Measurements from ENCODE around the gene FOXC1.

Gene FOXC1

GRCh38 chr6:1609648-1610496, at the start of gene FOXC1:
TSS of gene FOXC1 (plus strand) at chr6:1609915. CDS start at chr6:1610446, 531 bp downstream.
- no peak for FAIRE-seq

DNA sequence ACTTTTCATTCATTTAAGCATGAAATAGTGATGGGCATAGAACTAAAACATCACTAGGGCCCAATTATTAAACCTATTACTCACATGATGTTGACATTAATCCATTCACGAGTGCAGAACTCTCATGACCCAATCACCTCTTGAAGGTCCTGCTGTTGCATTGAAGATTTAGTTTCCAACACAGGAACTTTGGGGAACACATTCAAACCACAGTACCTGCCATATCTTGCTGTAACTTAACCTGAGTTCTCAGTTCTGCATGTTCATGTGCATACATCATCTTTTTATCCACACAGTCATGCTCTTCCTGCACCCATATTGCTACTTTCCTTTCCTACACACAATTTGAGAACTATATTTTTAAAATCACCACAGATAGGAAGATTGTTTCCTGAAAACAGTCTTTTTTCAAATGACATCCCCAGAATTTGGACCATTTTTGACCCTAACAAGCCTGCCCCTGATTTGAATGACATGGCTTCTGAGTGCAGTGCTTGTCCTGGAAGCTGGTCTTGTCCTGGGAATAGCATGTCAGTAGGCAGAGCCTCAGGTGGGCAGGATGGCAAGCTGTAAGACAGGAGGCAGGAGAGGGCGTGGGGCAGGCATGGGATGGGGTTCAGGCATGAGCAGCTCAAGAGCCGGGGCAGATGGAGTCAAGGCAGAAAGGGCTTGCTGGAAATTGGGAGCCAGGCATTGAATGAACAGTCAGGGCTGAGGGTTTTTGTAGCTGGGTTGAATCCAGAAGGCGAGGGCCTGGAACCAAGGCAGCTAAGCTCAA, 49.2 kb upstream of the FOXC1 start:
- no peak for FAIRE-seq

GRCh38 chr6:1561355-1561754, 48.4 kb upstream of the FOXC1 start:
- FAIRE-seq: no peak

DNA sequence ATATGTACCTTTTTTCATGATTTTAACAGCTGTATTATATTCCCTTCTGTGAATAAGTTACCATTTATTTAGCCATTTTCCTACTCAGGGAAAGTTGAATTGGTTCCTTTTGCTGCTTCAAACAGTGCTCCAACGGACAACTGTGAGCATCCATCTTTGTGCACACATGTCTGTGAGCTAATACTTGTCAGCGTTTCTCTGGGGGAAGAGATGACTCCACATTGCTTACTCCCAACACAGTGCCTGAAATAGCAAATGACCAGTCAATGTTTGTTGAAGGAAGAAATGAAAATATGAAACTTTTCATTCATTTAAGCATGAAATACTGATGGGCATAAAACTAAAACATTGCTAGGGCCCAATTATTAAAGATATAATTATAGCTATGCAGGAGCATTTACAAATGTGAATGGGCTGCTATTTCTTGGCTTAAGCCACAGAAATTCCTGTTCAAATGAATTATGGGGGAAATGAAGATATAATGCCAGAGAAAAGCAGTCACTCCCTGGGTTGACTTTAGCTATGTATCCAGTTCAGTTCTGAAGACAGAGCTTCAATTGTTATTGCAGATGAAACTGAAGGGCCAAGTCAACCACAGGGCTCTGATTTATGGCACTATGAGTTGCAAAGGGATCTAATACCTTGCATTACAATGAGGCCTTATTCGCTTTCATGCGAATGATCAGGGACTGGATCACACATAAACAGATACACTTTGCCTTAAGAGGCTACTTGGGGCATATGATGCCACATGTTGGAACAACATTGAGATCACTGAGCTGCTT, 47.4 kb upstream of the FOXC1 start:
- no peak for FAIRE-seq

DNA sequence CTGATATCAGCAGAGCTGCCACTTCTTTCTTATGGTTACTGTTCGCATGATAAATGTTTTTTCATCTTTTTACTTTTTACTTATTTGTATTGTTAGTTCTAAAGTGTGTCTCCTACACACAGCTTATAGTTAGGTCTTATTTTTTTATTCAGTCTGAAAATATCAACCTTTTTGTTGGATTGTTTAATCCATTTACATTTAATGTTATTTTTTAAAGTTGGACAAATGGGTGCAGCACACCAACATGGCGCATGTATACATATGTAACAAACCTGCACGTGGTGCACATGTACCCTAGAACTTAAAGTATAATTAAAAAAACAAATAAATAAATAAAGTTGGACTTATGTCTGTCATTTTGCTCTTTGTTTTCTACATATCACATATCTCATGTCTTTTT, 40.3 kb upstream of the FOXC1 start:
- FAIRE-seq: peak; percentile 48

GRCh38 chr6:1570848-1571247, 38.9 kb upstream of the FOXC1 start:
- no peak for FAIRE-seq

GRCh38 chr6:1572892-1573291, 36.8 kb upstream of the FOXC1 start:
- no peak for FAIRE-seq

- no peak for FAIRE-seq
Measured at GRCh38 chr6:1574083-1574761, 35.5 kb upstream of the FOXC1 start.

DNA sequence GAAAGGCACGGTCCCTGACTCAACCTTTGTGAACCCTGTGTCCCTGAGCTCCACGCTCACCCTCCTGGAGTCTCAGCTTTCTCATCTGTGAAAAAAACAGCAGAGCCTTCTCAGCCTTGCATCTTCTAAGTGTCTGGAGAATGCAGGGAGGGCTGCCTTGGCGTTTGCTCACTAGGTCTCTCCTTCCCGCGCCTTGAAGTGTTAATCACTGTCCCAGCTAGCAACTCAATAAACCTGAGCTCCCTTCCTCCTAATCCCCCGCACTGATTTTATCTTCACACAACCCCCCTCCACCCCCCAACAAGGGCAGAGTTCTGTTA, 34.9 kb upstream of the FOXC1 start:
- FAIRE-seq: no peak

- no peak for FAIRE-seq
Measured at GRCh38 chr6:1575210-1576041, 34.3 kb upstream of the FOXC1 start.

DNA sequence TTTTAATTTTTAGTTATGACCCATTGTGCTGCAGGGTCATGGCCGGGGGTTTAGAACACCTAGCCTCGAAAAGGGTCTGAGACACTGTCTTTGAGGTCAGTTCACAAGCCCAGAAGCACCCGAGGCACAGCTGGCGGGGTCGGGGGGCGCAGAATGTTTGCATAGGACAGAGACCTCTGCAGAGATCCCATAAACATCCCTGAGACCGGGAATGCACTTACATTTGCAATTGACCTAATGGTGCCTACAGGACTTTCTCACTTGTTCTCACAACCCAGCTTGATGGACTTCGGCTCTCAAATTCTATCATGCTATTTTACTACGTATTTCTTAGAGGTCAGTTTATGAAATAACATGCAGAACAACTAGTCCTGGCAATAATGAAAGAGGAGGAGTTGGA, 33.5 kb upstream of the FOXC1 start:
- no peak for FAIRE-seq

GRCh38 chr6:1576711-1577110, 33.0 kb upstream of the FOXC1 start:
- no peak for FAIRE-seq

GRCh38 chr6:1577146-1577680, 32.5 kb upstream of the FOXC1 start:
- no peak for FAIRE-seq

DNA sequence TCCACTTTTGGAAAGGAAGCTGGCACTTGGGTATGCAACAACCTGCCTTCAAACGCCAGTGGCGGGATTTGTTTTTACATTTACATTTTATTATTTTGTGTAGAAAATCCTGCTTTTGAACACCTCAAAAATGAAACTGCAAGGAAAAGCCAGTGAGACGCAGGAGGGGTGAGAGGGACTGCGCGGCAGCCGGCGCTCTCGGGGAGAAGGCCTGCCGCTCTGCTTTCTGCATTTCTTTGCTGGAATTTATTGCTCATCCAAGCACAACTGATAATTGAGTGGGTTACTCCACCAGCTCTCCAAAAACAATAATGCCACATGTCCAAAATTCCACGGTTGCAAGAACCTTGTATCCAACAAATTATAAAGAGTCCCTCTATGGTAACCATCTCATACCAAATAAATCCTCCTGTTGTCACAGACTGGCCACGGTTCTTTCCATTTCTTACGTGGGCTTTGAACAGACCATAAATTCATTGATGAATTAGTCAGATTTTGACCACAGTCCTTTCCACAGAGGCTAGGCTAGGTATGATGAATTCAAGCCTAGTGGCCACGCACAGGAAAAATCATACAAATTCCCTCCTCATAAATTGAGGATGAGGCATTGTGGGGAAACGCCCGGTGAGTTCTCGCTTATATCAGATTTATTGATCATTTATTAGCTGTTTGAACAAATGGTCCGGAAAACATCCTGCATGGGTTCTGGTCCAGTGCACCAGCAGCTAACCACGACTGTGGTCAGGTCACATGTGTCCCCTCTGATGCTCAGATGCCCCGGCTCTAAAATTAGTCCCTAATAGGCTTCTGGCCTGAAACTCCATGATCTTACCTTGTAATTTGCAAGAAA, 31.6 kb upstream of the FOXC1 start:
- FAIRE-seq: no peak

DNA sequence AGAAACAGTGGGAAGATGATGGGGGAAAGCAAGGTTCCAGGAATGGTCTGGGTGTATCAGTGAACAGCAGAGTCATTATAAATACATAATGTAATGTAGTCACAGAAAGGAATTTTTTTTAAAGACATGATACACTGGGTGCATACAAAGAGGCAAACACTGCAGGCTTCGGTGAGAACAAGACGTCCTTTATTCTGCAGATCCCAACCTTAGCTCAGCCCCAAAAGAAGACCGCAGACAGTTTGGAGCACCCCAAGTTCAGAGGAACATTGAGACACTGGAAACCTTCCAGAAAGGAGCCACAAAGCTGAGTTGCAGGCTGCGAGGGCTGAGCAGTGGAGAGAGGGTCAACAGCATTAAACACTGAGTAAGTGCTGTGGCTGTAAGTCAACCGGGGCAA, 30.6 kb upstream of the FOXC1 start:
- FAIRE-seq: no peak

GRCh38 chr6:1580109-1580508, 29.6 kb upstream of the FOXC1 start:
- FAIRE-seq: no peak

DNA sequence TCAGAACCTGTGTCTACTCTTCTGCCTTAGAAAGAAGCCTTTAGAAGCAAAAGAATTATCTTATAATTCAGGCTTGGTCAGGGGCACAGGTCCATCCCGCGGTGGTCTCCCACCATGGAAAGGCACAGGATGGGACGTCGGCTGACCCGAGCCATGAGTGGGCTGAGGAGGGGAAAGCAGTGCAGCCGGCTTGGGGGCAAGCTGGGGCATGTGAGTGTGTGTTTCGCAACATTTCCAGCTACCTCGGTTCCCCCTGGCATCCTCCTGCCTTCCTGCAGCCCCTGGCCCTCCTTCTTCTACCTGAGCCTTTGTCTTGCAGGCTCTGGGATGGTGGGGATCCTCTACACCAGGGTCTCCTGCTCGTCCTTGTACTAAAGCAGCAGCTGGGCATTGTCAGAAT, 29.1 kb upstream of the FOXC1 start:
- FAIRE-seq: no peak

DNA sequence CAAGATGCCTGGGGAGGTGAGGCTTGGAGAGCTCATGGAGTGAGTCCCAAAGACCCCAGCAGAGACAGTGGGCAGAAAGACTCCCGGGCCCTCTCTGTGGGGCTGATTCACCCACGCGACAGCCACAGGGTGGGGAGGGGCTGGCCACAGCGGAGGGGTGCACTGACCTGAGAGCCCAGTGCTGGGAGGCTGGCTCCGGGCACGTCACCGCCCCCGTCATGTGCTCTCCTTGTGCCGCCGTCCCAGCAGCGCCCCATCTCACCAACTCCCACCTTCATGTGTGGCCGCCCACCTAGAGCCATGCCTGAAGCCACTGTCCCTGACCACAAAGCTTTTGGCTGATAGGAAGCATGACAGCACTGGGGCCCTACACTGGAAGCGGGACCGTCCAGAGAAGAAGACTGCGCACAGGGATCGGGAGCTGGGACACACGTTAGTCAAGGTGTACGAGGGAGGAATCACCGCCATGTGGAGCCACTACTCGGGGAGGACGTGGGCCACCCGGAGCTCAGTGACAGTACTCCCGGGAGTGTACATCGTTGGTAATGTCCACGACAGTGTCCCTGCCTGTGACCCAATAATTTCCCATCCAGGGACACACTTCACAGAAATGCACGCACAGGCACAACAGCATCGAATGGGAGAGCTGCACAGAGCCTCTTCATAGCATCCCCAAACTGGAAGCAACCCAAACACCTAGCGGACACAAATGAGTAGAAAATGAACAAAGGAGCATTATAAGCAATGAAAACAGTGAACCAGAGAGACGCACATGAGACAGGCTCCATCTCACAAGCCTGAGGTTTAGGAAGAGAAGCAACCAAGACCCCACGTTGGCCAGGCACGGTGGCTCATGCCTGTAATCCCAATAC, 28.4 kb upstream of the FOXC1 start:
- no peak for FAIRE-seq

GRCh38 chr6:1584146-1584545, 25.6 kb upstream of the FOXC1 start:
- no peak for FAIRE-seq
